HepG2 (cell line): ENCODE data around the gene SP6. TPM values are rescaled to one million over a fixed set of nuclear protein-coding genes. Genes with fewer than 3 reads are reported as not detected.
A peak's percentile ranks its signal among the peaks of the same experiment; 100 is the strongest.

Source experiments
- GFI1 ChIP-seq: sonication (generic); formaldehyde crosslinking; IDR thresholded peaks from 2 replicates; pipeline ENCODE4 v1.5.0; 2020; ENCODE audit warnings: missing genetic modification reagents, mild to moderate bottlenecking, borderline replicate concordance
- GPN1 ChIP-seq: sonication (generic); formaldehyde crosslinking; IDR thresholded peaks from 2 replicates; pipeline ENCODE4 v1.5.1; 2020; ENCODE audit warnings: missing genetic modification reagents, borderline replicate concordance
- MTF1 ChIP-seq: sonication (generic); formaldehyde crosslinking; IDR thresholded peaks from 2 replicates; pipeline ENCODE4 v1.5.0; 2020; ENCODE audit warnings: missing genetic modification reagents
- RBM22 ChIP-seq: fragments of 200-400 bp; formaldehyde crosslinking; optimal IDR thresholded peaks from 2 replicates; pipeline ENCODE3; 2017; ENCODE audit warnings: mild to moderate bottlenecking, low read length, moderate library complexity
- RXRB ChIP-seq: IDR thresholded peaks from 2 replicates; pipeline ENCODE4 v1.6.1; 2016; ENCODE audit warnings: borderline replicate concordance, missing genetic modification reagents, missing compliant biosample characterization
- ZHX2 ChIP-seq, 2 experiments: sonication (generic) in 1 of 2; formaldehyde crosslinking in 1 of 2; IDR thresholded peaks; 2 replicates each; pipeline versions ENCODE4 v1.6.1 to v1.9.0; 2014 to 2022; ENCODE audit warnings: antibody characterized with exemption in 1 of 2, borderline replicate concordance in 1 of 2, inconsistent platforms in 1 of 2, low read depth in 1 of 2, missing genetic modification reagents in 1 of 2
- ZNF136 ChIP-seq: sonication (generic); formaldehyde crosslinking; IDR thresholded peaks from 2 replicates; pipeline ENCODE4 v1.8.1; 2022; ENCODE audit warnings: low read depth, mild to moderate bottlenecking, moderate library complexity, missing genetic modification reagents
- ZNF446 ChIP-seq: sonication (generic); formaldehyde crosslinking; IDR thresholded peaks from 2 replicates; pipeline ENCODE4 v1.5.0; 2020; ENCODE audit warnings: mild to moderate bottlenecking, missing genetic modification reagents
- ZNF564 ChIP-seq: sonication (generic); formaldehyde crosslinking; IDR thresholded peaks from 2 replicates; pipeline ENCODE4 v1.8.1; 2023; ENCODE audit warnings: mild to moderate bottlenecking, missing genetic modification reagents
- polyA plus RNA-seq, 8 experiments: library from polyadenylated mRNA; depleted of rRNA in 3 of 8; stranded (reverse) in 7 of 8; unstranded in 1 of 8; fragments of >200 nt; fragmentation: Illumina TruSeq in 4 of 8; extraction: Trizol in 4 of 8; gene quantifications; 2 replicates each; pipeline versions ENCODE4 v1.2.1 to v1.2.3, GENCODE V29; 2011 to 2016; ENCODE audit warnings: low read depth in 4 of 8, missing spikeins in 1 of 8, mixed read lengths in 1 of 8; ENCODE audit not compliant: insufficient read depth in 1 of 8
- total RNA-seq, 5 experiments: library from RNA; depleted of rRNA; stranded (reverse); fragments of >200 nt; fragmentation: Illumina TruSeq; extraction: Trizol; gene quantifications; 2 replicates each; pipeline ENCODE4 v1.2.3, GENCODE V29; 2016; ENCODE audit warnings: low read depth in 1 of 5
- TF ChIP-seq, protein P1 (sequence below): sonication (generic); formaldehyde crosslinking; IDR thresholded peaks from 2 replicates; pipeline ENCODE4 v1.5.0; 2020; ENCODE audit warnings: mild to moderate bottlenecking, missing genetic modification reagents, borderline replicate concordance
- TF ChIP-seq, protein P2 (sequence below), 2 experiments: fragments of 450-650 bp in 1 of 2; sonication (generic) in 1 of 2; formaldehyde crosslinking; IDR thresholded peaks; 2 replicates each; pipeline versions ENCODE4 v1.5.0 to v1.8.0; 2020 to 2022; ENCODE audit warnings: mild to moderate bottlenecking in 1 of 2, missing genetic modification reagents in 1 of 2
- TF ChIP-seq, protein P3 (sequence below): sonication (generic); formaldehyde crosslinking; IDR thresholded peaks from 2 replicates; pipeline ENCODE4 v1.5.0; 2020; ENCODE audit warnings: missing genetic modification reagents
- TF ChIP-seq, protein P4 (sequence below): sonication (generic); formaldehyde crosslinking; IDR thresholded peaks from 2 replicates; pipeline ENCODE4 v1.5.1; 2020; ENCODE audit warnings: missing genetic modification reagents, mild to moderate bottlenecking, borderline replicate concordance

Gene SP6
- total and polyA plus RNA-seq, 2 of the 13 experiments (the other 11 are each of a cell fraction or from before 2014, with no cell fraction given) = 0.07 TPM

DNA sequence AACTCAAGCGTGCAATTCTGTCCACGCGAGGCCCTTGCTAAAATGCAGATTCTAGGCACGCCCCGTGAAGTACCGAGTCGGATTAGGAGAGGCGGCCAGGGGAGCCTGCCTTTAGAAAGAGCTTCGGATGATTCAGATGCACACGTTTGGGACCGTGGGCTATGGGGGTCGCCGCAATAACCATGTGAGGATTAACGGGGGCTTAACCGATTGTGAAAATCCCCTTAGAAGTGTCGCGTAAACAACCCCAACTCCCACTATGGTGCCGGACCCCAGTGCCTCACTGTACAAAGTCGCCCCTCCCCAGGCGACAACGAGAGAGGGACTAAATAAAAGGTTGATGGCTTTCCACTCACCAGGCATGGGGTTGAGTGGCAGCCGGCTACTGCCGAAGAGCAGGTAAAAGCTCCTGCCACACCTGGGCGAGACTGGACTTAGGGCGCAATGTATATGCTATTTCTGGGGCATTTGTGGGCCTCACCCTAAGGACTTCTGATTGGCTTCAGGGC lies 44.4 kb upstream of the SP6 start (continued):
- peak; percentile 81 for TF ChIP-seq RXRB (CRISPR knock-in tag)
- TF ChIP-seq, protein P1, sequence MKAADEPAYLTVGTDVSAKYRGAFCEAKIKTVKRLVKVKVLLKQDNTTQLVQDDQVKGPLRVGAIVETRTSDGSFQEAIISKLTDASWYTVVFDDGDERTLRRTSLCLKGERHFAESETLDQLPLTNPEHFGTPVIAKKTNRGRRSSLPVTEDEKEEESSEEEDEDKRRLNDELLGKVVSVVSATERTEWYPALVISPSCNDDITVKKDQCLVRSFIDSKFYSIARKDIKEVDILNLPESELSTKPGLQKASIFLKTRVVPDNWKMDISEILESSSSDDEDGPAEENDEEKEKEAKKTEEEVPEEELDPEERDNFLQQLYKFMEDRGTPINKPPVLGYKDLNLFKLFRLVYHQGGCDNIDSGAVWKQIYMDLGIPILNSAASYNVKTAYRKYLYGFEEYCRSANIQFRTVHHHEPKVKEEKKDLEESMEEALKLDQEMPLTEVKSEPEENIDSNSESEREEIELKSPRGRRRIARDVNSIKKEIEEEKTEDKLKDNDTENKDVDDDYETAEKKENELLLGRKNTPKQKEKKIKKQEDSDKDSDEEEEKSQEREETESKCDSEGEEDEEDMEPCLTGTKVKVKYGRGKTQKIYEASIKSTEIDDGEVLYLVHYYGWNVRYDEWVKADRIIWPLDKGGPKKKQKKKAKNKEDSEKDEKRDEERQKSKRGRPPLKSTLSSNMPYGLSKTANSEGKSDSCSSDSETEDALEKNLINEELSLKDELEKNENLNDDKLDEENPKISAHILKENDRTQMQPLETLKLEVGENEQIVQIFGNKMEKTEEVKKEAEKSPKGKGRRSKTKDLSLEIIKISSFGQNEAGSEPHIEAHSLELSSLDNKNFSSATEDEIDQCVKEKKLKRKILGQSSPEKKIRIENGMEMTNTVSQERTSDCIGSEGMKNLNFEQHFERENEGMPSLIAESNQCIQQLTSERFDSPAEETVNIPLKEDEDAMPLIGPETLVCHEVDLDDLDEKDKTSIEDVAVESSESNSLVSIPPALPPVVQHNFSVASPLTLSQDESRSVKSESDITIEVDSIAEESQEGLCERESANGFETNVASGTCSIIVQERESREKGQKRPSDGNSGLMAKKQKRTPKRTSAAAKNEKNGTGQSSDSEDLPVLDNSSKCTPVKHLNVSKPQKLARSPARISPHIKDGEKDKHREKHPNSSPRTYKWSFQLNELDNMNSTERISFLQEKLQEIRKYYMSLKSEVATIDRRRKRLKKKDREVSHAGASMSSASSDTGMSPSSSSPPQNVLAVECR (CRISPR knock-in tag) = peak; percentile 72
- no peak for TF ChIP-seq GPN1 (CRISPR knock-in tag)
- TF ChIP-seq ZNF564 (CRISPR knock-in tag) = peak; percentile 69; the same call in 1 of the 2 replicates
- no peak for TF ChIP-seq ZNF446 (CRISPR knock-in tag)
- TF ChIP-seq ZNF136 (CRISPR knock-in tag) = 0 out of 2 replicates have a peak, but pooled peaks have one; percentile 19
- peak; percentile 26 for TF ChIP-seq RBM22
- TF ChIP-seq ZHX2 (IDR thresholded peaks at IDR 0.05; ENCODE audit: low read depth) = no peak
- no peak for TF ChIP-seq ZHX2 (CRISPR knock-in tag; IDR thresholded peaks at IDR 0.05; ENCODE audit: borderline replicate concordance)
- TF ChIP-seq, protein P2, sequence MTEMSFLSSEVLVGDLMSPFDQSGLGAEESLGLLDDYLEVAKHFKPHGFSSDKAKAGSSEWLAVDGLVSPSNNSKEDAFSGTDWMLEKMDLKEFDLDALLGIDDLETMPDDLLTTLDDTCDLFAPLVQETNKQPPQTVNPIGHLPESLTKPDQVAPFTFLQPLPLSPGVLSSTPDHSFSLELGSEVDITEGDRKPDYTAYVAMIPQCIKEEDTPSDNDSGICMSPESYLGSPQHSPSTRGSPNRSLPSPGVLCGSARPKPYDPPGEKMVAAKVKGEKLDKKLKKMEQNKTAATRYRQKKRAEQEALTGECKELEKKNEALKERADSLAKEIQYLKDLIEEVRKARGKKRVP (CRISPR knock-in tag; IDR thresholded peaks at IDR 0.05) = no peak
- no peak for TF ChIP-seq MTF1 (CRISPR knock-in tag)
- TF ChIP-seq, protein P3, sequence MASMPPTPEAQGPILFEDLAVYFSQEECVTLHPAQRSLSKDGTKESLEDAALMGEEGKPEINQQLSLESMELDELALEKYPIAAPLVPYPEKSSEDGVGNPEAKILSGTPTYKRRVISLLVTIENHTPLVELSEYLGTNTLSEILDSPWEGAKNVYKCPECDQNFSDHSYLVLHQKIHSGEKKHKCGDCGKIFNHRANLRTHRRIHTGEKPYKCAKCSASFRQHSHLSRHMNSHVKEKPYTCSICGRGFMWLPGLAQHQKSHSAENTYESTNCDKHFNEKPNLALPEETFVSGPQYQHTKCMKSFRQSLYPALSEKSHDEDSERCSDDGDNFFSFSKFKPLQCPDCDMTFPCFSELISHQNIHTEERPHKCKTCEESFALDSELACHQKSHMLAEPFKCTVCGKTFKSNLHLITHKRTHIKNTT = no peak
- TF ChIP-seq, protein P4, sequence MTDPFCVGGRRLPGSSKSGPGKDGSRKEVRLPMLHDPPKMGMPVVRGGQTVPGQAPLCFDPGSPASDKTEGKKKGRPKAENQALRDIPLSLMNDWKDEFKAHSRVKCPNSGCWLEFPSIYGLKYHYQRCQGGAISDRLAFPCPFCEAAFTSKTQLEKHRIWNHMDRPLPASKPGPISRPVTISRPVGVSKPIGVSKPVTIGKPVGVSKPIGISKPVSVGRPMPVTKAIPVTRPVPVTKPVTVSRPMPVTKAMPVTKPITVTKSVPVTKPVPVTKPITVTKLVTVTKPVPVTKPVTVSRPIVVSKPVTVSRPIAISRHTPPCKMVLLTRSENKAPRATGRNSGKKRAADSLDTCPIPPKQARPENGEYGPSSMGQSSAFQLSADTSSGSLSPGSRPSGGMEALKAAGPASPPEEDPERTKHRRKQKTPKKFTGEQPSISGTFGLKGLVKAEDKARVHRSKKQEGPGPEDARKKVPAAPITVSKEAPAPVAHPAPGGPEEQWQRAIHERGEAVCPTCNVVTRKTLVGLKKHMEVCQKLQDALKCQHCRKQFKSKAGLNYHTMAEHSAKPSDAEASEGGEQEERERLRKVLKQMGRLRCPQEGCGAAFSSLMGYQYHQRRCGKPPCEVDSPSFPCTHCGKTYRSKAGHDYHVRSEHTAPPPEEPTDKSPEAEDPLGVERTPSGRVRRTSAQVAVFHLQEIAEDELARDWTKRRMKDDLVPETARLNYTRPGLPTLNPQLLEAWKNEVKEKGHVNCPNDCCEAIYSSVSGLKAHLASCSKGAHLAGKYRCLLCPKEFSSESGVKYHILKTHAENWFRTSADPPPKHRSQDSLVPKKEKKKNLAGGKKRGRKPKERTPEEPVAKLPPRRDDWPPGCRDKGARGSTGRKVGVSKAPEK (CRISPR knock-in tag) = no peak
- no peak; the same call in 1 of the 2 replicates for TF ChIP-seq GFI1 (CRISPR knock-in tag)
